ENCODE data around the gene CCSER2.

CCSER2 gene

GRCh38 chr10:84292502-84292901 is 35.9 kb upstream of the CCSER2 start:
- TF ChIP-seq CTCF (conservative IDR thresholded peaks at IDR 0.05): no peak
- H3K27ac ChIP-seq: no peak overlapping the region

GRCh38 chr10:84293171-84293570 is 35.2 kb upstream of the CCSER2 start:
- no peak overlapping the region for H3K27ac ChIP-seq
- TF ChIP-seq CTCF (conservative IDR thresholded peaks at IDR 0.05): no peak

- TF ChIP-seq CTCF (conservative IDR thresholded peaks at IDR 0.05): no peak
- H3K27ac ChIP-seq: no peak overlapping the region
Measured at GRCh38 chr10:84293574-84294016, 34.8 kb upstream of the CCSER2 start.

GRCh38 chr10:84294766-84295447 is 33.5 kb upstream of the CCSER2 start:
- no peak overlapping the region for H3K27ac ChIP-seq

GRCh38 chr10:84296091-84296981 is 32.1 kb upstream of the CCSER2 start:
- no peak for TF ChIP-seq CTCF (conservative IDR thresholded peaks at IDR 0.05)
- H3K27ac ChIP-seq: peak overlapping the region; percentile 13; the same call in 1 of the 2 replicates

More at GRCh38 chr10:84294766-84295447, 33.5 kb upstream of the CCSER2 start:
- TF ChIP-seq CTCF (conservative IDR thresholded peaks at IDR 0.05): no peak

- no peak for TF ChIP-seq CTCF (conservative IDR thresholded peaks at IDR 0.05)
- no peak overlapping the region for H3K27ac ChIP-seq
Measured at GRCh38 chr10:84298057-84298456, 30.3 kb upstream of the CCSER2 start.

GRCh38 chr10:84302223-84302622 is 26.2 kb upstream of the CCSER2 start:
- TF ChIP-seq CTCF (conservative IDR thresholded peaks at IDR 0.05): no peak
- H3K27ac ChIP-seq: no peak overlapping the region
